ENCODE data around the gene PTPRF.

- TF ChIP-seq POLR2A (IDR thresholded peaks at IDR 0.05; ENCODE audit: low read depth, low read length): no peak
- no peak for TF ChIP-seq TAF1 (IDR thresholded peaks at IDR 0.05; ENCODE audit: borderline replicate concordance, low read depth, low read length)
- no peak for TF ChIP-seq POLR2AphosphoS5 (IDR thresholded peaks at IDR 0.05; ENCODE audit: low read depth, low read length)
These were observed 120.5 kb downstream of the PTPRF start for GRCh38 chr1:43651188-43651587.
